ES-I3 (cell line): ENCODE measurements around the gene CNKSR3.

Experiments used
- H3K36me3 ChIP-seq: 2 replicates; pipeline ENCODE4 v1.6.1; 2013; ENCODE audit warnings: mild to moderate bottlenecking, low read length, control low read depth, moderate library complexity; ENCODE audit not compliant: insufficient read depth
- H3K4me1 ChIP-seq: 2 replicates; pipeline ENCODE4 v1.6.1; 2013; ENCODE audit warnings: mild to moderate bottlenecking, control low read depth, low read length; ENCODE audit not compliant: insufficient read depth
- H3K9ac ChIP-seq: 2 replicates; pipeline ENCODE4 v1.6.1; 2013; ENCODE audit warnings: low read depth, mild to moderate bottlenecking, low read length, moderate library complexity
- H3K9me3 ChIP-seq: 2 replicates; pipeline ENCODE4 v1.6.1; 2013; ENCODE audit warnings: mild to moderate bottlenecking, low read length, moderate library complexity; ENCODE audit not compliant: control insufficient read depth, insufficient read depth

Gene CNKSR3

DNA sequence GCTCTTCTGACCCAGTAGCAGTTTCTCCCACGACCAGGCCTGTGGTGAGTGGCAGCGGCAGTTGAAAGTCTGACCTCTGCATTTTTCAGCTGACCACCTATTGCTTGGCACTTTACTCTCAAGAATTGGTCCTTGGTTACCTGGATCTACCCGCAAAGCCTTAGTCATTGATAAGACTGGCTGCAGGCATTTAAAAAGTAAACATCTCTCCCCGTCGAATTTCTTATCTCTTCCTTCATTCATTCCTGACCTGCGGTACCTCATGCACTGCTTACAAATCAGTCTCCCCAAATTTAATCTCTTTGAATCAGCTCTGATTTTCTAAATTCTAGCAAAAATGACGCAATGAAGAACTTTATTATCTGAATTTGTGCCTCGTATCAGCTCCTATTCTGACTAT, 127.7 kb downstream of the CNKSR3 start:
- Histone ChIP-seq H3K9me3 (no peaks in the 10 kb centered on the region; the same call in 1 of the 2 replicates), H3K9ac (no peak overlapping the region), H3K4me1 (no peaks in the 10 kb centered on the region), H3K36me3 (no peaks in the 10 kb centered on the region)

DNA sequence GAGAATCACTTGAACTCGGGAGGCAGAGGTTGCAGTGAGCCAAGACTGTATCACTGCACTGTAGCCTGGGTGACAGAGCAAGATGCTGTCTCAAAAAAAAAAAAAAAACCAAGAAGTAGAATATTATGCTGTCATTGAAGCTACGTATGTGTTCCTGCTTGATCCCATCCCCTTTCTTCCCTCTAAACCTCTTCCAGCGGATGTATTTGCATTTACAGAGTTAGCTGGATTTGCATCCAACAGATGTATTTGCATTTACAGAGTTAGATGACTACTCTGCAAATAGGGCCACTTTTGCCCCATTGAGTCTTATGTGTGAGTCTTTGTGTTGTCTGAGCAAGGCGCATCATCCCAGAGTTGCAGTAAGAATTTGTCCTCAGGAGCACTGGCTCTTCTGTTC, 128.9 kb downstream of the CNKSR3 start:
- no peak overlapping the region for H3K9ac ChIP-seq
- no peaks in the 10 kb centered on the region for H3K4me1 ChIP-seq
- no peaks in the 10 kb centered on the region; the same call in 1 of the 2 replicates for H3K9me3 ChIP-seq
- no peaks in the 10 kb centered on the region for H3K36me3 ChIP-seq

DNA sequence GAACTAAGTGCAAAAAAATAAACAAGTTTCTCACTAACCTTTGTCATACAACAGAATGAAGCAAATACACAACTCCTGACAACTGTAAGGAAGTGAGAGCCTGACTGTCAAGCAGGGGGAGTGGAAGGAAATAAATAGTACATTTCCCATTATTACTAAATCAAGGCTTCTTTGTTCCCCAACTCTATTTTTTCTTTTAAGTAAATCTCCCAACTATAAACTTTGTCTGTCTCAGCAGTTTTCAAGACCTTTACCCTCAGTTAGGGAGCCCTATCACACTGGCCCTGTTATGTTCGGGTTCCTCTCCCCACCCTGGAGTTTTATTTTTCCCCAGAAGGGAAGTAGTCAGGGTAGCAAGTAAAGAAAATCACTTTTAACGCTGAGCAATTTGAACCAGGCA, 129.7 kb downstream of the CNKSR3 start:
- no peak overlapping the region for H3K9ac ChIP-seq

DNA sequence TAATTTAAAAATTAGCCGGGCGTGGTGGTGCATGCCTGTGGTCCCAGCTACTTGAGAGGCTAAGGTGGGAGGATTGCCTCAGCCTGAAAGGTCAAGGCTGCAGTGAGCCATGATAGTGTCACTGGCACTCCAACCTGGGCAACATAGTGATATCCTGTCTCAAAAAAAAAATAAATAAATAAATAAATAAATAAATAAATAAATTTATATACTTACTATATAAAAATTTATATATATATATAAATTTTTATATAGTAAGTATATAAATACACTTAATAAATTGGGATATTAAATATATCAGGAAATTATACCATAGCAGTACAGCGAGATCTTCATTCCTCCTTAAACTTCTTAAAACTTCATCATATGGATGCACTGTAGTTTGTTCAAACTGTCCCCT, 130.9 kb downstream of the CNKSR3 start:
- Histone ChIP-seq H3K9me3 (no peaks in the 10 kb centered on the region; the same call in 1 of the 2 replicates), H3K36me3 (no peaks in the 10 kb centered on the region), H3K4me1 (no peaks in the 10 kb centered on the region), H3K9ac (no peak overlapping the region)

More for the DNA sequence above, 129.7 kb downstream of the CNKSR3 start:
- H3K36me3 ChIP-seq, result no peaks in the 10 kb centered on the region
- no peaks in the 10 kb centered on the region; the same call in 1 of the 2 replicates for H3K9me3 ChIP-seq
- no peaks in the 10 kb centered on the region for H3K4me1 ChIP-seq

DNA sequence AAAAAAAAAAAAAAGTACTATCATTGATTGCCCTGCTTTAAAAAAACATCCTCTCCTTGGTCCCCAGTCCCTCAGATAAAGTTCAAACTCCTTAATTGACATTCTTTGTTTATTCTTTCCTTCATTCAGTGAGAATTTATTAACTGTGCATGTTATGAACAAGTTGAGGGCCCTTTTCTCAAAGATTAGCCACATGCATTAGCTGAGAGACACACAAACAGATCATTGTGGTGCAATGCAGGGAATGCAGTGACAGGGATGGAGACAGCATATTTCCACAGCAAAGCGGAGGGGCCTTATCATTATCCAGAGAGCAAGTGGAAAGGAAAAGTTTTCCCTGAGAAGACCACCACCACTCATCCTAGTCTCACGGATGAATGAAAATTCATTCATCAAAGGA, 132.0 kb downstream of the CNKSR3 start:
- Histone ChIP-seq H3K36me3 (no peaks in the 10 kb centered on the region), H3K9me3 (no peaks in the 10 kb centered on the region; the same call in 1 of the 2 replicates), H3K9ac (no peak overlapping the region), H3K4me1 (no peaks in the 10 kb centered on the region)

DNA sequence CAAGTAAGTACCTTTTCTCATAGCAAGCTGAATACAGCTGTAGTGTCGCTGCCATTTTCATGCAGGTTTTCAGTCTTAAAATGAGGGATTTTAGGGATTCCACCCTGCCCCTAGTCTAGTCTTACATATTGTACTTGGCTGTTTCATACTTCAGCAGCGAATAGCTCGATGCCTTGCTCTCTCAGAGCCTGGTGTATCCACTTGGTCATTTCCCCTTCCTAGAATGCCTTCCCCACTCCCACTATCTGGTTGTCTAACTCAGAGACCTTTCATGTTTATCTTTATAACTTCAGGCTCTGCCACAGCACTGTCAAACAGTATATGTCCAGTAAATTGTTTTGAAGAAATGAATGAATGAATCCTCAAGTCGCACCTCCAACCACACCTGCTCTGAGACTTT, 132.8 kb downstream of the CNKSR3 start:
- no peaks in the 10 kb centered on the region for H3K36me3 ChIP-seq
- no peak overlapping the region for H3K9ac ChIP-seq
- no peaks in the 10 kb centered on the region for H3K4me1 ChIP-seq
- no peaks in the 10 kb centered on the region for H3K9me3 ChIP-seq

DNA sequence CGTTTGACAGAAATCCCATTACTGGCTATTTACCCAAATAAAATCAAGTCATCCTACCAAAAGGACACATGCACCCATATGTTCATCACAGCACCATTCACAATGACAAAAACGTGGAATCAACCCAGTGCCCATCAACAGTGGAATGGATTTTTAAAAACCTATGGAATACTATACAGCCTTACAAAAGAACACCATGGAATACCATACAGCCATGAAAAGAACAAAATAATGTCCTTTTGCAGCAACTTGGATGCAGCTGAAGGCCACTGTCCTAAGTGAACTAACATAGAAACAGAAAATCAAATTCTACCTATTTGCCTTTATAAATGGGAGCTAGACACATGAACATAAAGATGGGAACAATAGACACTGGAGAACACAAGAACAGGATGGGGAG, 136.5 kb downstream of the CNKSR3 start:
- H3K9me3 ChIP-seq, result no peaks in the 10 kb centered on the region
- H3K4me1 ChIP-seq, result no peaks in the 10 kb centered on the region
- no peaks in the 10 kb centered on the region for H3K36me3 ChIP-seq
- no peak overlapping the region for H3K9ac ChIP-seq

DNA sequence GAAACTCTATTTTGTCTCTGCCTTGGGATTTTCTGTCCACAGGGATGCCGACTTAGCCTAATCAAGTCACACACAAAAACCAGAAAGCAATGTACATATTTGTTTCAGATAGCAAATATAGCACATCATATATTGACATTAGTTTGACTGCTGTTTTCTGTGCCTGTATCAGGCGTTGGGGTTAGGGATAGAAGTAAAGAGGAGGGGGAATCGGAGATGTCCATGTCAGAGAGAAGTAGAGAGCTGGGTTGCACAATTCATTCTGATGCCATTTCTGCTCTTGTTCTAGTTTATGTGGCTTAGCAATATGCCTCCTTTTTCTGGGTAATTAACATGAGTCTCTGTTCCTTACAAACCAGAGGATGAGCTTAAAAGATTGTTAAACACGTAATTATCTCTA, 139.2 kb downstream of the CNKSR3 start:
- H3K4me1 ChIP-seq, result no peaks in the 10 kb centered on the region
- no peaks in the 10 kb centered on the region for H3K9me3 ChIP-seq
- no peak overlapping the region for H3K9ac ChIP-seq
- H3K36me3 ChIP-seq, result no peaks in the 10 kb centered on the region

DNA sequence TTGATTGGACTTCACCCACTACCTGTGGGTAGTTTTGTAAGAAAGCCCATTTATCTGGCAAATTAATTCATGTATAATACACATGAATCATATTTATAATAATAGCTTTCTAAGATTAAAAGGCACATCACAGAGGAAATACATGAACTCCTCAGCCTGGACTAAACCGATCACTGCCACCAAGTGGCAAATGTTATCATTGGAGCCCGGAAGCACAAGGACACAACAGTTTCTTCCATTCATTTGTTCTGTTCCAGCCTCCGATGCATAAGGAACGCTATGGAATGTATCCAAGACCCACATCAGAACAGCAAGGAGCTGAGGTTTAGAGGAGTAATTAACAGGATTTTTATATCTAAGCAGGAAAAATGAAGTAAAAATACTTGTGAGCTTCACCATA, 139.9 kb downstream of the CNKSR3 start:
- Histone ChIP-seq H3K36me3 (no peaks in the 10 kb centered on the region), H3K4me1 (no peaks in the 10 kb centered on the region), H3K9ac (no peak overlapping the region), H3K9me3 (no peaks in the 10 kb centered on the region)

DNA sequence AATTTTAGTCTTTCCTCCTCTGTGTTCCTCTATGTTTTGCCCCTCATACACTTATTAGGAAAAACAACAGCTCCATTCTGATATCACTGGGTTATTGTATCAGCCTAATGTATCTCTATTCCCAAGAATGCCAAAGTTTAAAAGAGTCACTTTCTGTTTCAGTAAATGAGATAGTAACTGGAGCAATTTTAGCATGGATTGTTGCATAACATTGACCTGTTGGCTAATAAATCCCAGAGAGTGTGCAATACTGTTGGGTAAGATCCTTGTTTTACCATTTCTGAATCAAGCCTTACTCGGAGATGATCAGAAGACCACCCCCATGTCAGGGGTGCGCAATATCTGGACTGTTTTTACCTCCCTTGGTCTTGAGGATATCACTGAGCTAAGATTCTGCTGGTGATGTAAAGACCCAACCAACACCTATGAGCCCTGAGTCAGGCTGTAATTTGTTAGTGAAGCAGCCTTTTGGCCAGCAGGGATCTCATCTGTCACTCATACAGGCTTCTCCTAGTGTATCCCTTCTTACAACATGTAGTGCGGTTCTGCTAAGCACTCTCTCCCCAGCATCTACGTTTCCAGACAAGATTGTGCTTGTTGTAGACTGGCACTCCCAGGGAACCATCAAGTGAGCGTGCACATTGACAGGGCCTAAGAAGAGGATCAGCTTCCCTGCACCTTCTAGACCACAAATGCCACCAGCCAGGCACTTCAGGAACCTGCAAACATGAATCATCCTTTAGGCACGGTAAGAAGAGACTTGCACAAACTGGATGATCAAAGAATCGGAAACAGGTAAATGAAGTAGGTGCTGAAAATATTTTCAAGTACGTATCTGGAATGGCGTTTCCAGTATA, 142.4 kb downstream of the CNKSR3 start:
- Histone ChIP-seq H3K36me3 (no peaks in the 10 kb centered on the region), H3K4me1 (no peaks in the 10 kb centered on the region), H3K9me3 (no peaks in the 10 kb centered on the region), H3K9ac (no peak overlapping the region)

DNA sequence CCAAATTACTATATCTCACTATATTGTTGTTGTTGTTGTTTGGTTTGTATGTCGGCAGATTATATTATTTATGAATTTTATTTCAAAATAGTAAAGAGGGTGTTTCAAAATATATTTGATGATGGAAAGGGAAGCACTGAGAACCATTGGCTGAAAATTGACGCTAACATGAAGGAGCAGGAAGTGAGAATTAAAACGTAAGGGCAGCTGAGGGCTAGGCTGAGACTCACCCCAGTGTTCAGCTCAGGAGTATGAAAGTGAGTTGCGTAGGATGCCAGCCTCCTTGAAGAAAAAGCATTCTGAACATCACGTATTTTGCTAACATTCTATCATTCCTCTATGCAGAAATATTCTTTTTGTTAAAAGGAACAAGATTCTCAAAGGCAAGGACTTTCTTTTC, 143.1 kb downstream of the CNKSR3 start:
- no peaks in the 10 kb centered on the region for H3K4me1 ChIP-seq
- no peak overlapping the region for H3K9ac ChIP-seq
- H3K9me3 ChIP-seq, result no peaks in the 10 kb centered on the region
- no peaks in the 10 kb centered on the region for H3K36me3 ChIP-seq

DNA sequence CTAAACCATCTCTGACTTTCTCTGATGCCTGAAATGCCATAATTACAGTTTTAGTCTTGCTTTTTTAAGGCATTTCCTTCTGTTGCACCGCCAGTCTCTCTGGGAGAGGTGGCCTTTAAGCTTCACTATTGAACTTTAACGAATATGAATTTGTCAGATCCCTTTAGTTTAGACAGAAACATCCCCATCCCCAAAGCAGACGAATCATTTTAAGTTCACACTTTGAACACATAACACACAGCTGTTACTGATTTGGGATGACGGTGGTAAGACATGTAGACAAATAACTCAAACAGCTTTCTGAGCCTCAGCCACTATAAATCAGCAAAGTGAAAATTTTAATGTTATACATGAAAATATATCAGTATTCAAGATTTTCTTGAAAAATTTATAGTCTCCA, 146.7 kb downstream of the CNKSR3 start:
- Histone ChIP-seq H3K9me3 (no peaks in the 10 kb centered on the region), H3K9ac (no peak overlapping the region), H3K36me3 (no peaks in the 10 kb centered on the region), H3K4me1 (no peaks in the 10 kb centered on the region)

DNA sequence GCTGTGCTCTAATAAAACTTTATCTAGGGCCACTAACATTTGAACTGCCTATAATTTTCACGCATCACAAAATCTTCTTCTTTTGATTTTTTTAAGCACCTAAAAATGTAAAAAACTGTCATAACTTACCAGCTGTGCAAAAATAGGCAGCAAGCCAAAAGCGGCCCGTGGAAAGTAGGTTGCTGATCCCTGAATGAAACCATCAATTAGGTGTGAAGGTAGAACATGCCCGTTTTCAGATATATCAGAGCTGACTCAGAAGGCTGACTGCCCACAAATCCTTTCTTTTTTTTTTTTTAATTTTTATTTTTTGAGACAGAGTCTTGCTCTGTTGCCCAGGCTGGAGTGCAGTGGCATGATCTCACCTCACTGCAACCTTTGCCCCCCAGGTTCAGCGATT, 149.0 kb downstream of the CNKSR3 start:
- H3K9ac ChIP-seq, result no peak overlapping the region
- no peaks in the 10 kb centered on the region for H3K36me3 ChIP-seq
- H3K9me3 ChIP-seq, result no peaks in the 10 kb centered on the region
- H3K4me1 ChIP-seq, result no peaks in the 10 kb centered on the region

DNA sequence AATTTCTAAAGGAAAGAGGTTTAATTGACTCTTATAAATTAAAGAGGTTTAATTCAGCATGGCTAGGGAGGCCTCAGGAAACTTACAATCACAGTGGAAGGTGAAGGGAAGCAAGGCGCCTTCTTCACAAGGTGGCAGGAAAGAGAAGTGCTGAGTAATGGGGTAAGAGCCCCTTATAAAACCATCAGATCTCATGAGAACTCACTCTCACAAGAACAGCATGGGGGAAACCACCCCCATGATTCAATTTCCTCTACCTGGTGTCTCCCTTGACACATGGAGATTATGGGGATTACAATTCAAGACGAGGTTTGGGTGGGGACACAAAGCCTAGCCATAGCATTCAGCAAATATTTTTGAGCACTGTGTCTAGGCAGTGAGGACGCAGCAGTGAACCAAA, 150.0 kb downstream of the CNKSR3 start:
- no peaks in the 10 kb centered on the region for H3K36me3 ChIP-seq
- no peaks in the 10 kb centered on the region for H3K4me1 ChIP-seq
- no peak overlapping the region for H3K9ac ChIP-seq
- no peaks in the 10 kb centered on the region for H3K9me3 ChIP-seq

DNA sequence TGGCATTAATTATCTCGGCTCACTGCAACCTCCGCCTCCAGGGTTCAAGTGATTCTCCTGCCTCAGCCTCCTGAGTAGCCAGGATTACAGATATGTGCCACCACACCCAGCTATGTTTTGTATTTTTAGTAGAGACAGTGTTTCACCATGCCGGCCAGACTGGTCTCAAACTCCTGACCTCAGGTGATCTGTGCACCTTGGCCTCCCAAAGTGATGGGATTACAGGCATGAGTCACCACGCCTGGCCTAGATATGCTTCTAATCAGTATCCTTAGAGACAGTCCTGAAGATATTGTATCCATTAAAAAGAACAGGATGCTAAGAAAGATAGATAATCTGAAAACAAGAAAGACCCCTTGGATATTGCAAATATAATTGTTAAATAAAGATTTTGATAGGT, 150.8 kb downstream of the CNKSR3 start:
- no peaks in the 10 kb centered on the region for H3K4me1 ChIP-seq
- H3K9me3 ChIP-seq, result no peaks in the 10 kb centered on the region
- no peak overlapping the region for H3K9ac ChIP-seq
- H3K36me3 ChIP-seq, result no peaks in the 10 kb centered on the region
